ENCODE results near the gene ACTMAP.
"Not testable (repeated sequence)": the region's sequence is repeated elsewhere in the genome, so short reads cannot be mapped to it uniquely, and the experiment has no call there.

Gene ACTMAP

GRCh38 chr19:40775632-40776022, 25.4 kb upstream of the ACTMAP start:
- DNase-seq (ENCODE audit: low read depth, low spot score), result no peak
- no peak overlapping the region for H3K4me3 ChIP-seq (ENCODE audit: low read depth, low read length)
- TF ChIP-seq CTCF (IDR thresholded peaks at IDR 0.05; ENCODE audit: low read depth, low read length), result no peak
- in situ Hi-C loops (cut with HindIII; ENCODE audit: low sequenced_read_pairs), result no loop called here

DNA sequence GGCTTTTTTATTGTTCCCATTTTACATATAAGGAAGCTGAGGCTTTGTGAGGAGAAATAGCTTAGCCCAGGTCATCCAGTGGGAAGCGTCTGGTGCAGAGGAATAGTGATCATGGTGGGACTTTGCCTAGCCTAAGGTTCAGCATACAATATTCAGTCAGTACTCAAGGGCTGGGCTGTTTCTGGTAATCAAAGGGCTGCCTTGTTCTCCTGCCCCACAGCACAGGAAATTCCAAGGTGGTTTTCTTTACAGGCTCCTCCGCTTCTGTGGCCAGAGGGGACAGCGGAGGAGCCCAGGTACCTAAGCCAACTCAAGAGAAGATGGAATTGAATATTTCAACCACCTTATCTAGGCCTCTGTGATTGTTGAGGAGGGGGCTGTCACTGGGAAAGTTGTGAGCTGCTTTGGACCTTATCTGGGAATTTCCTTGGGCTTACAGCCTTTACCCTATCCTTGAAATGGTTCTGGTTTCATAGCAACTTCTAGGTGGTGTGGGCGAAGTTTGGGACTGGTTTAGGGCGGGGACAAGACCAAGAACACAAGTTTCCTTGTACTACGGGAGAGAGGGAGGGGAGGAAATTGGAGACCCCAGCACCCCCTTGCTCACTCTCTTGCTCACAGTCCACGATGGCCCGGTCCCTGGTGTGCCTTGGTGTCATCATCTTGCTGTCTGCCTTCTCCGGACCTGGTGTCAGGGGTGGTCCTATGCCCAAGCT, 24.8 kb upstream of the ACTMAP start, which contains the start of gene MIA:
Gene MIA (plus strand): TSS at position 606 of the 716 bp plus-strand sequence. CDS start 22 bp downstream, at position 628.
- in situ Hi-C loops (cut with HindIII; ENCODE audit: low sequenced_read_pairs), result no loop called here
- no peak within 1 kb of the TSS for H3K4me3 ChIP-seq (ENCODE audit: low read depth, low read length)
- TF ChIP-seq CTCF (IDR thresholded peaks at IDR 0.05; ENCODE audit: low read depth, low read length), result no peak
- no peak for DNase-seq (ENCODE audit: low read depth, low spot score)

DNA sequence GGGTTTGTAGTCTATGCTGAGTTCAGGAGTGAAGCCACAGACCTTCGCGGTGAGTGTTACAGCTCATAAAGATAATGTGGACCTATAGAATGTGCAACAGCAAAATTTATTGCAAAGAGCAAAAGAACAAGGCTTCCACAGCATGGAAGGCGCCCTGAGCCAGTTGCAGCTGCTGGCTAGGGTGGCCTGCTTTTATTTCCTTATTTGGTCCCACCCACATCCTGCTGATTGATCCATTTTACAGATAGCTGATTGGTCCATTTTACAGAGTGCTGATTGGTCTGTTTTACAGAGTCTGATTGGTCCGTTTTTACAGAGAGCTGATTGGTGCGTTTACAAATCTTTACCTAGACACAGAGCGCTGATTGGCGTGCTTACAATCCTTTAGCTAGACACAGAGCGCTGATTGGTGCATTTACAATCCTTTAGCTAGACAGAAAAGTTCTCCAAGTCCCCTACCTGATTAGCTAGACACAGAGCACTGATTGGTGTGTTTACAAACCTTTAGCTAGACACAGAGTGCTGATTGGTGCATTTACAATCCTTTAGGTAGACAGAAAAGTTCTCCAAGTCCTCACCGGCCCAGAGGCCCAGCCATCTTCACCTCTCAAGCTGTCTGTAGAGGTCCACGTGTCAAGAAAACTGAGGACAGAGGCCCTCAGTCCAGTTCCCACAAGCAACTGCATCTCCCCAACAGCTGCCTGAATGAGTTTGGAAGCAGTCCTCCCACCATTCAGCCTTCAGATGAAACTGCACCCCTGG, 21.0 kb upstream of the ACTMAP start:
- in situ Hi-C loops (cut with HindIII; ENCODE audit: low sequenced_read_pairs), result not testable (repeated sequence)

DNA sequence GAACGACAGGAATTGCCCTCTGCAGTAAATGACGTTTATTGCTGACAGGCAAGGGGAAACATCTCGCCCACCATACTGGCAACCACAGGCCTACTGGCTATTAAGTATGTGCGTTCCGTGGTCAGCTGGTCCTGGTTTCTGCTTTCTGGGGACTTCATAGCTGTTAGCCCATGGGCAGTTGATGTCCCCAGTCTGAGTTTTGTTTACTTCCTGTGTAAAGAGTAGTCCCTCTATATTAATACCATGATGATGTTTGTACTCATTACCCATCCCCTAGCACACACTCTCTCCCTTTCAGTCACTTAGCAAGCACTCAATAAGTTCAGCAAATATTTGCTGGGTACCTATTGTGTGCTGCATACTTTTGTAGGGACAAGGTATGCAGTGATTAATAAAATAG, 18.6 kb upstream of the ACTMAP start:
- no peak for DNase-seq (ENCODE audit: low read depth, low spot score)
- in situ Hi-C loops (cut with HindIII; ENCODE audit: low sequenced_read_pairs), result no loop called here
- TF ChIP-seq CTCF (IDR thresholded peaks at IDR 0.05; ENCODE audit: low read depth, low read length), result no peak
- H3K4me3 ChIP-seq (ENCODE audit: low read depth, low read length), result no peak overlapping the region

More for the DNA sequence above, 21.0 kb upstream of the ACTMAP start:
- DNase-seq (ENCODE audit: low read depth, low spot score); H3K4me3 ChIP-seq (ENCODE audit: low read depth, low read length): not testable (repeated sequence)

DNA sequence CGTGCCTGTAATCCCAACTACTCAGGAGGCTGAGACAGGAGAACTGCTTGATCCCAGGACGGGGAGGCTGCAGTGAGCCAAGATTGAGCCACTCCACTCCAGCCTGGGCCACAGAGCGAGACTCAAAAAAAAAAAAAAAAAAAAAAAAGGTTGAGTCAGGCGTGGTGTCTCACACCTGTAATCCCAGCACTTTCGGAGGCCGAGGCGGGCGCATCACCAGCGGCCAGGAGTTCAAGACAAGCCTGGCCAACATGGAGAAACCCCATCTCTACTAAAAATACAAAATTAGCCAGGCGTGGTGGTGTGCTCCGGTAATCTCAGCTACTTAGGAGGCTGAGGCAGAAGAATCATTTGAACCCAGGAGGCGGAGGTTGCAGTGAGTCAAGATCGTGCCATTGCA, 16.1 kb upstream of the ACTMAP start:
- DNase-seq (ENCODE audit: low read depth, low spot score); in situ Hi-C loops (cut with HindIII; ENCODE audit: low sequenced_read_pairs); H3K4me3 ChIP-seq (ENCODE audit: low read depth, low read length): not testable (repeated sequence)

- no peak for DNase-seq (ENCODE audit: low read depth, low spot score)
- in situ Hi-C loops (cut with HindIII; ENCODE audit: low sequenced_read_pairs), result no loop called here
- TF ChIP-seq CTCF (IDR thresholded peaks at IDR 0.05; ENCODE audit: low read depth, low read length), result no peak
- H3K4me3 ChIP-seq (ENCODE audit: low read depth, low read length), result no peak overlapping the region
Observed at GRCh38 chr19:40763963-40764362, 13.7 kb upstream of the ACTMAP start.

DNA sequence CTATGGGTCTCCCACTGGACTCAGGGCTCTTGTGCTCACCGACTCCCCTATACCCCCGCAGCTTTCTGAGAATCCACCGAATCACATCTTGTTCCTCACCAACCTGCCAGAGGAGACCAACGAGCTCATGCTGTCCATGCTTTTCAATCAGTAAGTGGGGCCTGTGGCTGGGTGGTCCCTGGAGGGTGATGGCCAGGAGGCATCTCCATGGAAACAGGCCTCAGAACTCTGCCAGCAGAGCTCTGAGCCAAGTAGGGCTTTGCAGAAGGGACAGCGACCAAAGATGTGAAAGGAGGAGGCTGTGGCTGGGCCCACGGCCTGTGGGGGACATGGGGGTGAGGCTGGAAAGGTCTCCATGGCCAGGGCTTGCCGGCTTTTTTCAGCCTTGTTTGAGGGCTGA, 13.2 kb upstream of the ACTMAP start:
- DNase-seq (ENCODE audit: low read depth, low spot score), result no peak

More for the DNA sequence above, 13.2 kb upstream of the ACTMAP start:
- no peak overlapping the region for H3K4me3 ChIP-seq (ENCODE audit: low read depth, low read length)
- TF ChIP-seq CTCF (IDR thresholded peaks at IDR 0.05; ENCODE audit: low read depth, low read length), result no peak
- in situ Hi-C loops (cut with HindIII; ENCODE audit: low sequenced_read_pairs), result no loop called here

Data from astrocyte of the spinal cord (primary cell).